GM21526 (cell line): Measurements from ENCODE around the gene JAML.

Experiments used
- ATAC-seq: cut with Tn5 transposase; IDR thresholded peaks from one replicate; pipeline ENCODE4 v1.9.1; 2021; ENCODE audit warnings: moderate library complexity; ENCODE audit not compliant: unreplicated experiment, low FRiP score

JAML gene

DNA sequence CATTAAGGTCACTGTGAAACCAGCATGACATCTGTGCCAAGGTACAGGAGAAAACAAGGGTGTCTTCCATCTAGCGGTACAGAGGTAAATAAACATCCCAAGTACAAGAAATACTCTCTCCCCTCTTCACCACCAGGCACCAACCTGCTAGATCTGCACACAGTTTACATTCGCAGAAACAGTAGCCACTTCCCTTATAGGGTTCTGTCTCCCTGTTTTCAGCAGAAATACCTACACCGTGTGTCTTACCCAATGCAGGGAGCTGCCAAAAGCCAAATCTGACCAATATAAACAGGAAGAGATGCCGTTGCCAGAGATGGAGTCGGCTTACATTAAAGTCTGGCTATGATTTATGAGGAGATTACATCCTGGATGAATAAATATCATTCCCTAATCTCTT lies 73.4 kb downstream of the JAML start:
- no peak for ATAC-seq

DNA sequence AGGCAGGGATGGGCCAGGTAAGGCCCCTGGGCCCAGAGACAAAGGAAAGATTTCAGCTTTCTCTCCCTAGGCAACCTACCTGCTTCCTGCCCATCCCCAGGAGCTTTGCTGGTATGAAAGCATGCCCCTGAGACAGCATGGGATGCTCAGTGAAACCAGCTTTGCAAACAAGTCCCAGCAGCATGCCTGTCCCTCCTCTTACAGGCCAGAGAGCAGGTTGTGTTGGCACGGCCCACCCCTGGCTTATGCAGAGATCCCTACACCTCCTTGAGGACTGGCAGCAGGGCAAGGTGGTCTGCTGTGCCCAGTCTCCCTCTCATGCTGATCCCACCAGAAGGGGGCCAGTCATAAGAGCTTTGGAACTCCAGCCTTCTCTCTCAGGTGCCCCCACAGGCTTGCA lies 75.3 kb downstream of the JAML start:
- no peak for ATAC-seq

DNA sequence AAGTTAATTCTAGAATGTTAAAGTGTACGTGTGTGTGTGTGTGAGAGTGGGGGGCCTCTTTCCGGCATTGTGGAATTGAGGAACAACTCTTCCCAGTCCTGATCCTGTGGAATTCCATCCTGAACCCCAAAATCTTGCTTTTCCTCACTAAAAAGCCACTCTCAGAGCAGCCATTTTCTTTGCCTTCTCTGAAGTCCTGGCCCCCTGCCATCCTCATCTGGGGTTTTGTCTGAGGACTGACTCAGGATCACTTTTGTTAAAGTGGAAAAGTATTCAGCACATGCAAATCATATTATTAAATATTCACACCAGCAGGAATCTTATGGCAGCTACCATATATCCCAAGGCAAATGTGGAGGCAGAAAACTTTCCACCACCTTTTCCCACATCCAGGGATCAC lies 76.0 kb downstream of the JAML start:
- ATAC-seq: no peak

DNA sequence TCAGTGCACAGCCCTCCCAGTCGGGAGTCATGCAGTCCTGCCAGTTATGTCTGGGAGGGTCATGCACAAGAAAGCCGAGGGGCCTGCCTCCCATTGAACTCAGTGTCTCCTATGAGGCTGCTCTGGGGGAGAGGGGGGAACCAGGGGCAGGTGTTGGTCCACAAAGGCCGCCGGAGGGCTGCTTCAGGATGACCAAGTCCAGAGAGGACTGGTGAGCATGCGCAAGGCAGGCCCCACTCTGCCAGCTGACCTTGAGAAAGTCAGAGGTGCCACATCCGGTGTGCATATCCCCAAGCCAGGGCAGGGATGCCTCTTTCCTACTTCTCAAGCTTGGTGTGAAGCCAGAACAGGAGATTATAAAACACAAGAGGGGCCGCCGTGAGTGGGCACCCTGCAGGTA lies 76.6 kb downstream of the JAML start:
- ATAC-seq: no peak

DNA sequence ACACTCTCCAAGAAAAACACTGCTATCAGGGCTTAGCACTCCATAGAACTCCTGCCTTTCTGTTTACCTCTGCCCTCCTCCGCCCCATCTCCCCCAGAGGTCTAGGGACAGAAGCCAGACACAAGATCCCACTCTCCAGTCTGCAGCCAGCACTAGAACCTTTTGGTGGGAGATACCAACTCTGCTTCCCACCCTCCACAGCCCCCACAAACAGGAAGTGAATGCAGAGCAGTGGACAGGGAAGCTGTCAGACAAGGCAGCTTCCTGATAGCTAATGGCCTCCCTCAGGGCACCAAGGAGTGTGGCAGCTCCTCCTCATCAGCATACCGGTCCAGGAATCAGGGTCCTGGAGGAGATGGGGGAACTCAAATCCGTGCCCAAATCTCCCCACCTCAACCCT lies 77.3 kb downstream of the JAML start:
- ATAC-seq: no peak

DNA sequence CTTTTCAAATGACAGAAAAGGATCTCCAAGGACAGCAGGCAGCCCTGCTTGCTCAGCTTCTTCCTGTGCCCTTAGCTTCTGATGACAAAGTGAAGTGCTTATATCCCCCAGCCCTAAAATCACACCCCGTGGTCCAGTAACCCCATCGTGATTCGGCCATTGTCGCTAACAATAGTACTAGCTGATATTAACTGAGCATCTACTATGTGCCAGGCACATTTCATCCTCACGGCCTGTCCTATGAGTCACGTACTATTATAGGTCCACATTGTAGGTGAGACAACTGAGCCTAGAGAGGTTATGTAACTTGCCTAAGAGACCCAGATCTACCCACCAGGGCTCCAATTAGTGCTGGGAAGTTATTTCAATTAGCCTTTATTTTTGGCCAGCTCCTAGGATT lies 78.3 kb downstream of the JAML start:
- ATAC-seq: no peak

DNA sequence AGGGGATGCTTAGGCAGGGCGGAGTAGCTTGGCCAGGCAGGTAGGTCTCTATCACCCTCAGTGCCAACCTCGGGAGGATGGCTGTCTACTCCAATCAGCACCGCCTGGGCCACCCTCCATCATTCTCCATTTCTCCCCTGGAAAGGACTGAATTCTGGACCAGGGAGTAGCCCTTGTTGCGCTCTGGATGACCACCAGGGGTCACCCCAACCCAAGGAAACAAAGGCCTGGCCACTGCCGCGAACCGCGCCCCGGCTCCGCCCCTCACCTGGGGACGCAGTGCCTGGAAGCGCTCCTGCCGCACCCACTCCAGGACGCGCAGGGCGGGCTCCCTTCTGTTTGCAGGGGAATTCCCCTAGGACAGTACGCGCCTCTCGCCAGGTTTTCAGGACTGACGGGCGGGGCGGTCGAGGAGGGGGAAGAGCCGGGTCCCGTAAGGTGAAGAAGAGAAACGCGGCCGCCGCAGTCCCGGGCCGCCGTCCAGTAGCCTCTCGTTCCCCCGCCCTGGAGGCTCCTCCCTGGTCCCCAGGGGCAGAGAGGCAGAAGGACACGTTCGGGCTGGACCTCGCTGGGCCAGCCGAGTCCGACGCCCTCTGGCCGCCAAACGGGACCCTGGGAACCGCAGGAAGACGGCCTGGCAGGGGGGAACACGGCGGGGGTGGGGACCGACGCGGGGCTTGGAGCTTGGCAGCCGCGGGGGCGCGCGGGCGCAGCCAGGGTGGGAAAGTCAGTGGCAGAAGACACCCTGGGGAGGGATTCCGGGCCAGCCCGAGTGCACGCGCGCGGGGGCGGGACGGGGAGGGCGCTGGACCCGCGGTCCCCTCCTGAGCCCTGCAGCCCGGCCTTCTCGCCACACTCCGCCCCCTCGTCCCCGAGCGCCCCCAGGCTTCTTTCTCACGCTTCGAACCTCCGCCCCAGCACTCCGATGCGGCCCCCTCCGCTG lies 79.3 kb downstream of the JAML start:
- ATAC-seq: no peak

DNA sequence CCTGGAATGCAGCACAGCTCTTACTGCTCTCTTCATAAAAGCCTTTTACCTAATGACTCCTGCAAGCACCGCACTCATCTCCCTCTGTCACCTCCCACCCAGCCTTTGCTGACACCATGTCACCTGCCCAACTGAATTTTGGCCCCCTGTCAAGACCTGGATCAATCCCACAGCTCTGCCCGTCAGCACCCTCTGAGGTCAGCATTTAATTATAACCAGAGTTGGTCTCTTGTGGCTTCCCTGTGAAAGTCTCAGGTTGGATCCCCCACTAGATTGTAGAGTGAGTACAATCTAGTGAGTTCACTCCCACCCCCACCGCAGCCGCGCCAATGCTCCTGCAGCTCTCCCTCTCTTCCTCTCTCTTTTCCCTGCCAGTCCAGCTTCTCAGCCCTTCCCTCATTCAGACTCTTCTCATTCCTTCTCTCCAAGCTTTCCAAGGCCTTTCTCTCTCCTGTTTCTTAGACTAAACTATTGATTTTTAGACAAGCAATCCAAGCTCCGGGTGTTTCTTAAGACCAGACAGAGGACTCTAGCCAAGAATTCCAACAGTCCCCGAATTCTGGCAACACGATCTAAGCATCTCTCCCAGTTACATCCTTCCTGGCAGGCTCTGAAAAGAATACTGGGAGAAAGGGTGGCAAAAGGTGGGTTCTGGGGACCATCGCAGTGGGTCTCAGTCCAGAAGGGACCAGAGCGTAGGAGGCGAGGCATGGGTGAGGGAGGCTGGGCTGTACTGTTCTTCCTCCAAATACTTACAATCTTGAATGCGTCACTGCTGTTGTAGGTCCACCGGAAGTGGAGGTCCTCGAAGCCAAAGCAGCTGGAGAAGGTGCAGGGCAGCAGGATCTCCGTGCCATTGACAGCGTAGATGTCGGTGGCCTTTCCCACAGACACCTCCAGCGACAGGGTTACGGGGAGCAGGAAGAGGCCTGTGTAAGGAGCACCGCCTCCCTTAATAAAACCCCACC lies 80.2 kb downstream of the JAML start:
- no peak for ATAC-seq
